Esophagus muscularis mucosa (tissue), 4 donors: ENCODE results near the gene TTC7B. TPM values are rescaled to one million over a fixed set of nuclear protein-coding genes. Genes with fewer than 3 reads are reported as not detected.
A peak's percentile ranks its signal among the peaks of the same experiment; 100 is the strongest.

Source experiments
- DNase-seq: peaks from one replicate; pipeline ENCODE4 v3.0.0-alpha.2; 2017; ENCODE audit errors: extremely low spot score
- H3K27ac ChIP-seq, 4 donors: fragments of 200-600 bp; sonication (generic); replicated peaks in 1 of 4; 1 replicate in 3 of 4; 2 replicates in 1 of 4; pipeline ENCODE4 v1.5.1; 2016 to 2019; ENCODE audit warnings: mild to moderate bottlenecking in 1 of 4
- H3K27me3 ChIP-seq, 4 donors: fragments of 200-600 bp; sonication (generic); one replicate each; pipeline versions ENCODE4 v1.5.1 to v1.6.0; 2016 to 2019
- H3K36me3 ChIP-seq, 4 donors: fragments of 200-600 bp; sonication (generic); one replicate each; pipeline ENCODE4 v1.5.1; 2016 to 2019
- H3K4me1 ChIP-seq, 4 donors: fragments of 200-600 bp; sonication (generic); one replicate each; pipeline ENCODE4 v1.5.1; 2016 to 2019
- H3K4me3 ChIP-seq, 4 donors: fragments of 200-600 bp; sonication (generic); 1 replicate in 2 of 4; 2 replicates in 2 of 4; pipeline ENCODE4 v1.5.1; 2016 to 2019; ENCODE audit warnings: mild to moderate bottlenecking in 4 of 4, moderate library complexity in 1 of 4
- H3K9me3 ChIP-seq, 4 donors: fragments of 200-600 bp; sonication (generic); 1 replicate in 3 of 4; 2 replicates in 1 of 4; pipeline ENCODE4 v1.5.1; 2016 to 2019
- EP300 ChIP-seq: sonication (generic); formaldehyde crosslinking; IDR thresholded peaks from one replicate; pipeline ENCODE4 v1.6.1; 2017; ENCODE audit warnings: antibody characterized with exemption
- POLR2A ChIP-seq: fragments of 450-650 bp; IDR thresholded peaks from one replicate; pipeline ENCODE4 v1.6.1; 2017; ENCODE audit warnings: antibody characterized with exemption, moderate library complexity, mild to moderate bottlenecking, low read depth
- POLR2AphosphoS5 ChIP-seq, 2 donors: sonication (generic); formaldehyde crosslinking; IDR thresholded peaks; one replicate each; pipeline ENCODE4 v1.6.1; 2017; ENCODE audit warnings: antibody characterized with exemption in 2 of 2
- WGBS: methylation state at CpG from one replicate; pipeline ENCODE4 v1.1.5; 2018; 5-methylcytosine and 5-hydroxymethylcytosine counted together
- intact Hi-C: fragments of 100-400 bp; cut with DNase I; formaldehyde crosslinking; loops from one replicate; pipeline ENCODE4 v1.15.1; 2023
- total RNA-seq, 4 donors: library from RNA; depleted of rRNA; stranded (reverse); fragments of >200 nt; gene quantifications; one replicate each; pipeline versions ENCODE4 v1.1.0 to v1.2.1, GENCODE V29; 2016
- TF ChIP-seq, protein P1 (sequence below), 3 experiments: fragments of 200-600 bp in 2 of 3; fragments of 450-650 bp in 1 of 3; sonication (generic) in 2 of 3; IDR thresholded peaks; one replicate each; pipeline ENCODE4 v1.5.1; 2017 to 2019; ENCODE audit warnings: antibody characterized with exemption in 3 of 3, mild to moderate bottlenecking in 2 of 3, moderate library complexity in 1 of 3

TTC7B gene
- total RNA-seq, 4 donors from 2014 or later, result 54.4 to 148 (median 113) TPM

DNA sequence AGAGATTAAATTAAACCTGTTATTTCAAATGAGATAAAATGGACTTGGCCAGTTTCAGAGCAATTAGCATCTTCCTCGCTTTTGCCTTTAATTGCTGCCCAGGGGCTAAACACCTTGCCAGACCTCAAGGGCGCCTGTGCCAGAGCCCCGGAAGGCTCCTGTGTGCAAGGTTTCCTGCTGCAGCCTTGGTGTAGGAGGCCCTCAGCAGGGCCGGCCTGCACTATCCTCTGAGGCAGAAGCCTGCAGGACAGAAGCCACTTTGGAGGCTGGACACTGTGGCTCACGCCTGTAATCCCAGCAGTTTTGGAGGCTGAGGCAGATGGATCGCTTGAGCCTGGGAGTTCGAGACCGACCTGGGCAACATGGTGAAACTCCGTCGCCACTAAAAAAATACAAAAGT is 269.0 kb downstream of the TTC7B start:
- WGBS, result 92% methylated on average over 10 of the region's 10 CpGs
- Histone ChIP-seq H3K27me3 (no peaks in the 10 kb centered on the region), H3K4me3 (no peak overlapping the region), H3K36me3 (no peaks in the 10 kb centered on the region), H3K9me3 (no peaks in the 10 kb centered on the region), H3K27ac (peak overlapping the region; percentile 6 to 80 (median 79)), H3K4me1 (peaks cover 26 to 77% (median 68%) of the 10 kb centered on the region in 4 donors)
- intact Hi-C loops, result no loop called here
- no peak for DNase-seq
- TF ChIP-seq POLR2AphosphoS5 (IDR thresholded peaks at IDR 0.05) (no peak), POLR2A (no peak), EP300 (no peak)
- TF ChIP-seq, protein P1, sequence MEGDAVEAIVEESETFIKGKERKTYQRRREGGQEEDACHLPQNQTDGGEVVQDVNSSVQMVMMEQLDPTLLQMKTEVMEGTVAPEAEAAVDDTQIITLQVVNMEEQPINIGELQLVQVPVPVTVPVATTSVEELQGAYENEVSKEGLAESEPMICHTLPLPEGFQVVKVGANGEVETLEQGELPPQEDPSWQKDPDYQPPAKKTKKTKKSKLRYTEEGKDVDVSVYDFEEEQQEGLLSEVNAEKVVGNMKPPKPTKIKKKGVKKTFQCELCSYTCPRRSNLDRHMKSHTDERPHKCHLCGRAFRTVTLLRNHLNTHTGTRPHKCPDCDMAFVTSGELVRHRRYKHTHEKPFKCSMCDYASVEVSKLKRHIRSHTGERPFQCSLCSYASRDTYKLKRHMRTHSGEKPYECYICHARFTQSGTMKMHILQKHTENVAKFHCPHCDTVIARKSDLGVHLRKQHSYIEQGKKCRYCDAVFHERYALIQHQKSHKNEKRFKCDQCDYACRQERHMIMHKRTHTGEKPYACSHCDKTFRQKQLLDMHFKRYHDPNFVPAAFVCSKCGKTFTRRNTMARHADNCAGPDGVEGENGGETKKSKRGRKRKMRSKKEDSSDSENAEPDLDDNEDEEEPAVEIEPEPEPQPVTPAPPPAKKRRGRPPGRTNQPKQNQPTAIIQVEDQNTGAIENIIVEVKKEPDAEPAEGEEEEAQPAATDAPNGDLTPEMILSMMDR (IDR thresholded peaks at IDR 0.05), result no peak

DNA sequence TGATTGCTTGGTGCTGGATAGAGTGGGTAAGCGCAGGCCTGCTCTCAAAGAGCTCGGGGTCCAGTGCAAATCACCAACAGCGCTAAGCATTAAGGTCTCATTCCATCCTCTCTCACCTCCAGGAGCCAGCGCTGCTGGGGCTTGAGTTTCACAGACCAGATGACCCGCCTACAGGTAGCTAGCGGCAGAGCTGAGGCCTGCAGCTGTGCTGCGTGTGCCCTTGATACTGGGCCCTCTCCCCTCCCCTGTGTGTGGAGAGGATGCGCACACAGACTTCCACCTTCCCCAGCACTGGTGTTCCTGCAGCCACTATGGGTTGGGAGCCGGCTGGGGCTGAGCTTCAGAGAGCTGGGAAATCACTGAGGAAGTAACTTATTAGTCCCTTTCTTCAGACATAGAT is 269.5 kb downstream of the TTC7B start:
- no peak for TF ChIP-seq POLR2A
- TF ChIP-seq EP300, result no peak
- TF ChIP-seq, protein P1 (IDR thresholded peaks at IDR 0.05), result no peak
- WGBS, result 78% methylated on average over 4 of the region's 9 CpGs
- Histone ChIP-seq H3K36me3 (no peaks in the 10 kb centered on the region), H3K27ac (peak overlapping the region; percentile 78 to 81 (median 80)), H3K27me3 (no peaks in the 10 kb centered on the region), H3K4me1 (peaks cover 26 to 72% (median 64%) of the 10 kb centered on the region in 4 donors), H3K9me3 (no peaks in the 10 kb centered on the region), H3K4me3 (no peak overlapping the region)
- DNase-seq, result no peak
- intact Hi-C loops, result no loop called here

DNA sequence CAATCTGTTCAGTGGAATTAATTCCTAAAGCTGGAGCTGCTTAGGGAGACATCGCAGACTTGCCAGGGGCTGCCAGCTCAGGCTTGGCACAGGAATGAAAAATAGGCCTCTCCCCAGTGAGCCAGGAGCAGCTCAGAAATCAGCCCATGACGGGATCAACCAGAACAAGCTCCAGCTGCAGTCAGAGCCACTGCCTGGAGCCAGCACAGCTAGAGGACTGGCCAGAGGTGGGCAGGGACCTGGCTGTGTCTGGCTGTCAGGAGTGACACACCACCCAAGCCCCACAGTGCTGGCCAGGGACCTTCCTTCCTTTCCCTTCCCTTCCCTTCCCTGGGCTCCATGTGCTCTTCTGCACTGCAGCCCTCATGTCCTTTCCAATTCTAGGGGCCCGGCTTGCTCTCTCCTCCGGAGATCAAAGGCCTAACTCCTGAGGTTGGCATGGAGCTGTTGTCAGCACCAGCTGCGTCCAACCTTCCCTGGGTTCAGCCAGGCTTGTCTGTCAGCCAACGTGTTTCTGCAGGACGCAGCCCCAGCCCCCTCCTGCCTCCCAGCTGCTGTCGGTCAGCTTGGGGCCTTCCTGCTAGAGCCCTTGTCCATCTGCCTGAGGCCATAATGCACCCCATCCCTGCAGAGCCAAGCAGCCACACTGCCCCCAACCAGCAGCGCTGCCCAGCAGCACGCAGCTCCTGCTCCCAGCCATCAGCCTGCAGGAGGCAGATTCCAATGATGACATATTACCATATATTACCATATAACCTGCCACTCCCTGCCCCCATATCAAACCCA is 270.1 kb downstream of the TTC7B start:
- Histone ChIP-seq H3K9me3 (no peaks in the 10 kb centered on the region), H3K27me3 (no peaks in the 10 kb centered on the region), H3K27ac (peak overlapping the region; percentile 78 to 81 (median 80)), H3K36me3 (peaks cover 0 to 5% (median 3%) of the 10 kb centered on the region in 4 donors), H3K4me3 (no peak overlapping the region), H3K4me1 (peaks cover 23 to 66% (median 58%) of the 10 kb centered on the region in 4 donors)
- TF ChIP-seq POLR2A, result no peak
- no peak for TF ChIP-seq EP300
- TF ChIP-seq POLR2AphosphoS5 (IDR thresholded peaks at IDR 0.05), result peak; percentile 24 to 32
- TF ChIP-seq, protein P1 (IDR thresholded peaks at IDR 0.05), result no peak
- WGBS, result 58% methylated on average over 10 of the region's 10 CpGs
- intact Hi-C loops, result no loop called here
- DNase-seq, result no peak

DNA sequence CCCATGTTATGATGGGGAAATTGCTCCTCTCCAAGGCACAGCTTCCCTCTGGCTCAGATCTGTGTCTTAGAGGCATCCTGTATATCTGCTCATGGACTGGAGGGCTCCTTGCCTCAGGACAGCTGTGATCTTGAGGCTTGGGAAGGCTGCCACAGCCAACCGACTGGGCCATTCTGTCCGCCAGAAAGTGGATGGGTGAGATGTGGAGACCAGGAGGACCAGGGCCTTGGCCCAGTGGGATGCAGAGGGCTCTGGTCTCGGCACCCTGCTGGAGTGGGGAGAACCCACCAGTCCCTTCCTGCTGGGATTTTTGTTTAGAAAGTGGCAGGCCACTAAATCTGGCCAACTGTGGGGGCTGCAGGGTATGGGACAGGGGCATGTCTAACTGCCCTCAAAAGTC is 270.8 kb downstream of the TTC7B start:
- peaks cover 23 to 58% (median 50%) of the 10 kb centered on the region in 4 donors for H3K4me1 ChIP-seq
- intact Hi-C loops, result no loop called here
- no peak for DNase-seq
- H3K27me3 ChIP-seq, result no peaks in the 10 kb centered on the region
- no peak overlapping the region for H3K4me3 ChIP-seq
- TF ChIP-seq POLR2A (no peak), EP300 (no peak), POLR2AphosphoS5 (IDR thresholded peaks at IDR 0.05) (no peak)
- TF ChIP-seq, protein P1 (IDR thresholded peaks at IDR 0.05), result no peak
- H3K36me3 ChIP-seq, result peaks cover 0 to 11% (median 8%) of the 10 kb centered on the region in 4 donors
- peak overlapping the region; percentile 78 to 81 (median 80) for H3K27ac ChIP-seq
- H3K9me3 ChIP-seq, result no peaks in the 10 kb centered on the region
- WGBS, result 86% methylated on average over 2 of the region's 3 CpGs
